Uterus (tissue), 2 donors: ENCODE results near the gene TEAD4.

ENCODE experiments used
- CTCF ChIP-seq, 4 experiments: fragments of 200-600 bp in 2 of 4; fragments of 450-650 bp in 2 of 4; sonication (generic) in 2 of 4; IDR thresholded peaks; one replicate each; pipeline ENCODE4 v1.5.1; 2016 to 2019; ENCODE audit warnings: antibody characterized with exemption in 4 of 4, mild to moderate bottlenecking in 2 of 4, moderate library complexity in 1 of 4
- POLR2A ChIP-seq, 2 donors: fragments of 450-650 bp; IDR thresholded peaks; one replicate each; pipeline ENCODE4 v1.6.1; 2016; ENCODE audit warnings: antibody characterized with exemption in 2 of 2, mild to moderate bottlenecking in 1 of 2, moderate library complexity in 1 of 2

GRCh38 chr12:2997989-2998670, 38.9 kb downstream of the TEAD4 start:
- no peak for TF ChIP-seq POLR2A (IDR thresholded peaks at IDR 0.05)
- no peak for TF ChIP-seq CTCF (IDR thresholded peaks at IDR 0.05)
